Hematopoietic multipotent progenitor cell treated with erythropoietin and hydrocortisone succinate and interleukin-3 and kit ligand, for 4 days (in vitro differentiated cells): ENCODE measurements around the gene AEN.
A peak's percentile ranks its signal among the peaks of the same experiment; 100 is the strongest.

Experiments used
- DNase-seq: peaks from one replicate; pipeline ENCODE4 v3.0.0-alpha.2; 2015

AEN gene

GRCh38 chr15:88652456-88653199 lies 31.5 kb downstream of the AEN start:
- no peak for DNase-seq

GRCh38 chr15:88653200-88654064 lies 32.3 kb downstream of the AEN start:
- DNase-seq = no peak

- no peak for DNase-seq
These were observed 33.4 kb downstream of the AEN start for GRCh38 chr15:88654430-88655102.

- DNase-seq = no peak
These were observed 34.0 kb downstream of the AEN start for GRCh38 chr15:88655103-88655553.

- no peak for DNase-seq
These were observed 34.8 kb downstream of the AEN start for GRCh38 chr15:88655800-88656488.

- DNase-seq = no peak
These were observed 35.7 kb downstream of the AEN start for GRCh38 chr15:88656760-88657221.

- DNase-seq = peak; percentile 56
These were observed 36.4 kb downstream of the AEN start for GRCh38 chr15:88657326-88658069.

GRCh38 chr15:88658070-88658965 lies 37.2 kb downstream of the AEN start:
- DNase-seq = no peak

GRCh38 chr15:88658972-88659931 lies 38.1 kb downstream of the AEN start:
- no peak for DNase-seq

GRCh38 chr15:88661041-88661700 lies 40.0 kb downstream of the AEN start:
- no peak for DNase-seq

- DNase-seq = no peak
These were observed 40.8 kb downstream of the AEN start for GRCh38 chr15:88661761-88662556.

- no peak for DNase-seq
These were observed 42.0 kb downstream of the AEN start for GRCh38 chr15:88663141-88663621.

GRCh38 chr15:88664151-88664778 lies 43.1 kb downstream of the AEN start:
- peak; percentile 61 for DNase-seq

GRCh38 chr15:88674661-88675060 lies 53.5 kb downstream of the AEN start:
- no peak for DNase-seq

- DNase-seq = no peak
These were observed 57.6 kb downstream of the AEN start for GRCh38 chr15:88678755-88679154.

- DNase-seq = no peak
These were observed 59.3 kb downstream of the AEN start for GRCh38 chr15:88680241-88681001.
